DOHH2 (cell line): ENCODE data around the gene NFIL3.

Experiments used
- H3F3A ChIP-seq: fragments of 200-600 bp; sonication (generic), shearing (Covaris generic); 2 replicates; pipeline ENCODE4 v1.6.0; 2016; ENCODE audit warnings: antibody characterized with exemption, mild to moderate bottlenecking; ENCODE audit not compliant: control insufficient read depth, insufficient read depth
- H3K27ac ChIP-seq: fragments of 200-600 bp; sonication (generic); 2 replicates; pipeline ENCODE4 v1.5.1; 2014; ENCODE audit warnings: low read depth, mild to moderate bottlenecking, low read length, moderate library complexity
- H3K27me3 ChIP-seq: fragments of 200-600 bp; sonication (generic); 2 replicates; pipeline ENCODE4 v1.6.1; 2014; ENCODE audit warnings: mild to moderate bottlenecking, low read length, mixed read lengths; ENCODE audit not compliant: control insufficient read depth
- H3K36me3 ChIP-seq: fragments of 200-600 bp; sonication (generic); 2 replicates; pipeline ENCODE4 v1.6.1; 2014; ENCODE audit warnings: mild to moderate bottlenecking, low read length, moderate library complexity, mixed read lengths; ENCODE audit not compliant: control insufficient read depth
- H3K4me1 ChIP-seq: fragments of 200-600 bp; sonication (generic); 2 replicates; pipeline ENCODE4 v1.6.1; 2014; ENCODE audit warnings: mild to moderate bottlenecking, low read length, mixed read lengths; ENCODE audit not compliant: control insufficient read depth
- H3K4me2 ChIP-seq: fragments of 200-600 bp; sonication (generic); 2 replicates; pipeline ENCODE4 v1.6.0; 2014; ENCODE audit warnings: mild to moderate bottlenecking, low read length, moderate library complexity
- H3K4me3 ChIP-seq: fragments of 200-600 bp; sonication (generic); 2 replicates; pipeline ENCODE4 v1.5.1; 2014; ENCODE audit warnings: mild to moderate bottlenecking, low read length, mixed read lengths
- H3K79me2 ChIP-seq: fragments of 200-600 bp; sonication (generic); 2 replicates; pipeline ENCODE4 v1.6.1; 2014; ENCODE audit warnings: mild to moderate bottlenecking, low read length, mixed read lengths; ENCODE audit not compliant: control insufficient read depth
- H3K9me2 ChIP-seq: fragments of 200-600 bp; sonication (generic); replicated peaks from 2 replicates; pipeline ENCODE4 v1.6.1; 2014; ENCODE audit warnings: mild to moderate bottlenecking, low read length, mixed read lengths; ENCODE audit not compliant: control insufficient read depth
- H3K9me3 ChIP-seq: fragments of 200-600 bp; sonication (generic); 2 replicates; pipeline ENCODE4 v1.6.1; 2014; ENCODE audit warnings: antibody characterized with exemption, low read length, mixed read lengths; ENCODE audit not compliant: control insufficient read depth, insufficient read depth
- H4K20me1 ChIP-seq: fragments of 200-600 bp; sonication (generic); 2 replicates; pipeline ENCODE4 v1.6.0; 2014; ENCODE audit warnings: low read depth, mild to moderate bottlenecking, antibody characterized with exemption, low read length, moderate library complexity; ENCODE audit not compliant: control insufficient read depth, insufficient read depth
- CTCF ChIP-seq: fragments of 200-600 bp; sonication (generic); IDR thresholded peaks from one replicate; pipeline ENCODE4 v1.5.1; 2014; ENCODE audit warnings: antibody characterized with exemption, mild to moderate bottlenecking, low read depth, low read length; ENCODE audit not compliant: poor library complexity, severe bottlenecking
- EZH2phosphoT487 ChIP-seq: fragments of 200-600 bp; sonication (generic); IDR thresholded peaks from 2 replicates; pipeline ENCODE4 v1.6.1; 2017; ENCODE audit warnings: borderline replicate concordance, mild to moderate bottlenecking, antibody characterized with exemption, low read length, moderate library complexity, mixed read lengths

Gene NFIL3

DNA sequence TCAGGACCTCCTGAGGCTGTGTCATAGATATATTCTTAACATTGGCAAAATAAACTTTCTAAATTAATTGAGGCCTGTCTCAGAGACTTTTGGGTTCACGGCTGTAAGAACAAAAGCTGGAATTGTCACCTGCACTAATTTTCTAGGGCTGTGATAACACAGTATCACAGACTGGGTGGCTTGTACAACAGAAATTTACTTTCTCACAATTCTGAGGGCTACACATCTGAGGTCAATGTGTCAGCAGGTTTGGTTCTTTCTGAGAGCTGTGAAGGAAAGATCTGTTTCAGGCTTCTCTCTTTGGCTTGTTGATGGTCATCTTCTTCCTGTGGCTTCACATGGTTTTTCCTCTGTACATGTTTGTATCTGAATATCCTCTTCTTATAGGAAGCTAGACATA, 29.2 kb upstream of the NFIL3 start:
- Histone ChIP-seq H3K4me2 (no peak overlapping the region), H3F3A (no peaks in the 10 kb centered on the region), H3K79me2 (no peaks in the 10 kb centered on the region), H3K4me3 (no peak overlapping the region), H3K36me3 (no peaks in the 10 kb centered on the region), H3K4me1 (no peaks in the 10 kb centered on the region), H3K9me3 (no peaks in the 10 kb centered on the region), H4K20me1 (no peaks in the 10 kb centered on the region), H3K27ac (no peak overlapping the region), H3K9me2 (no peaks in the 10 kb centered on the region), H3K27me3 (no peaks in the 10 kb centered on the region)
- TF ChIP-seq EZH2phosphoT487 (no peak), CTCF (no peak)

GRCh38 chr9:91451431-91452270, 28.0 kb upstream of the NFIL3 start:
- H3F3A ChIP-seq: no peaks in the 10 kb centered on the region
- H3K4me3 ChIP-seq: no peak overlapping the region
- H3K79me2 ChIP-seq: no peaks in the 10 kb centered on the region
- no peak overlapping the region for H3K4me2 ChIP-seq
- no peaks in the 10 kb centered on the region for H3K9me2 ChIP-seq
- no peaks in the 10 kb centered on the region for H3K36me3 ChIP-seq
- H3K4me1 ChIP-seq: no peaks in the 10 kb centered on the region
- TF ChIP-seq CTCF: no peak
- TF ChIP-seq EZH2phosphoT487: no peak
- H4K20me1 ChIP-seq: no peaks in the 10 kb centered on the region
- H3K27ac ChIP-seq: no peak overlapping the region
- no peaks in the 10 kb centered on the region for H3K9me3 ChIP-seq
- no peaks in the 10 kb centered on the region for H3K27me3 ChIP-seq

GRCh38 chr9:91445135-91445534, 21.5 kb upstream of the NFIL3 start:
- no peak overlapping the region for H3K27ac ChIP-seq
- H3K9me3 ChIP-seq: no peaks in the 10 kb centered on the region; the same call in 1 of the 2 replicates
- no peaks in the 10 kb centered on the region for H3K9me2 ChIP-seq
- H3K27me3 ChIP-seq: peaks cover 8% of the 10 kb centered on the region
- H3K79me2 ChIP-seq: no peaks in the 10 kb centered on the region
- no peaks in the 10 kb centered on the region for H3K4me1 ChIP-seq
- no peak overlapping the region for H3K4me3 ChIP-seq
- H3F3A ChIP-seq: no peaks in the 10 kb centered on the region
- TF ChIP-seq CTCF (no peak), EZH2phosphoT487 (no peak)
- no peaks in the 10 kb centered on the region for H3K36me3 ChIP-seq
- no peaks in the 10 kb centered on the region for H4K20me1 ChIP-seq
- H3K4me2 ChIP-seq: no peak overlapping the region
